HAP-1 (cell line): ENCODE measurements around the gene CNTNAP2.

Experiments
- DNase-seq, 2 experiments: peaks; one replicate each; pipeline ENCODE4 v3.0.0-alpha.2; 2016 to 2020; ENCODE audit warnings: low spot score in 2 of 2
- H3K27me3 ChIP-seq: fragments of 250-450 bp; sonication (Bioruptor Pico); 2 replicates; pipeline ENCODE4 v1.5.1; 2020; ENCODE audit warnings: low read depth, mild to moderate bottlenecking, moderate library complexity
- H3K36me3 ChIP-seq: fragments of 250-450 bp; sonication (Bioruptor Pico); replicated peaks from 2 replicates; pipeline ENCODE4 v1.5.1; 2020; ENCODE audit warnings: mild to moderate bottlenecking
- H3K4me1 ChIP-seq: fragments of 250-450 bp; sonication (Bioruptor Pico); 2 replicates; pipeline ENCODE4 v1.5.1; 2020; ENCODE audit warnings: mild to moderate bottlenecking
- H3K4me3 ChIP-seq: fragments of 250-450 bp; sonication (Bioruptor Pico); 2 replicates; pipeline ENCODE4 v1.5.1; 2020; ENCODE audit warnings: mild to moderate bottlenecking, moderate library complexity
- H3K9me3 ChIP-seq: fragments of 250-450 bp; sonication (Bioruptor Pico); 2 replicates; pipeline ENCODE4 v1.5.1; 2020; ENCODE audit warnings: mild to moderate bottlenecking, moderate library complexity
- in situ Hi-C: fragments of 300-500 bp; cut with MboI; formaldehyde crosslinking; loops from 3 replicates; pipeline ENCODE4 v1.14.3; 2020; ENCODE audit warnings: low sequenced_read_pairs, inconsistent platforms, mixed read lengths

Gene CNTNAP2

DNA sequence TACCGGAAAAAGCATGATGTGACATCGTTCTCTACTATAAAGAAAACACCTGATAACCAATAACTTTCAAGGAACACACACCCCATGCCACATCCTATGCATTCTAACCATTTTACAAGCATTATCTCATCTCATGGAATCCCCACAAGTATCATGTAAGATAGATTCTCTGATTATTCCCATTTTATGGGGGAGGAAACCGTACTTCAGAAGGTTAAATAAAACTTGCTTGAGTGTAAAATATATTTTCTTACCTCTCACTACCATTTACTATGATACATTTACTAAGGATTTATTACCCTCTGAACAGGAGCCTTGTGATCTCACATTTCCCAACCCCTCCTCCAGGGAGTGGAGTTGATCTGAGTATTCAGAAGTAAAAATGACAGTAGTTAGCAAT, 522.7 kb downstream of the CNTNAP2 start:
- in situ Hi-C loops = no loop called here
- DNase-seq = no peak
- no peaks in the 10 kb centered on the region for H3K9me3 ChIP-seq
- no peak overlapping the region for H3K4me3 ChIP-seq
- no peaks in the 10 kb centered on the region for H3K36me3 ChIP-seq
- no peaks in the 10 kb centered on the region for H3K27me3 ChIP-seq
- no peaks in the 10 kb centered on the region for H3K4me1 ChIP-seq

DNA sequence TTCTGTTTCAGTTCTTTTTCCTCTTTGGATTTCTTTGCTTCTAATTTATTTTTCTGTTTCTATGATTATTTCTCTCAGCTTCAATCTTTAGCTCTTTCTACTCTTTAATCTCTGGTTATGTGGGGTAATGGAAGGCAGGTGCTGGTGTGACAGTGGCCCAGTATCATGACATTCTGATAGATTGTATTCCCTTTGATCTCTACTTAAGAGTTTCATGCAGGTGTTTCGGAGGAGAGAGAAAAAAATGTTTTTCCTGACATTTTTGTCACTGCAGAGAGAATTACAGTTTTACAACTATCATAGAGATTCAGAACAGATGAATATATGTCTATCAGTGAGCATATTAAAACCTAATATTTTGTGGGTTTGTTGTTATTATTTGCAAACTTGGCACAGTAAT, 524.9 kb downstream of the CNTNAP2 start:
- in situ Hi-C loops = no loop called here
- Histone ChIP-seq H3K27me3 (no peaks in the 10 kb centered on the region), H3K4me1 (no peaks in the 10 kb centered on the region), H3K4me3 (no peak overlapping the region), H3K36me3 (no peaks in the 10 kb centered on the region), H3K9me3 (no peaks in the 10 kb centered on the region)
- no peak for DNase-seq

DNA sequence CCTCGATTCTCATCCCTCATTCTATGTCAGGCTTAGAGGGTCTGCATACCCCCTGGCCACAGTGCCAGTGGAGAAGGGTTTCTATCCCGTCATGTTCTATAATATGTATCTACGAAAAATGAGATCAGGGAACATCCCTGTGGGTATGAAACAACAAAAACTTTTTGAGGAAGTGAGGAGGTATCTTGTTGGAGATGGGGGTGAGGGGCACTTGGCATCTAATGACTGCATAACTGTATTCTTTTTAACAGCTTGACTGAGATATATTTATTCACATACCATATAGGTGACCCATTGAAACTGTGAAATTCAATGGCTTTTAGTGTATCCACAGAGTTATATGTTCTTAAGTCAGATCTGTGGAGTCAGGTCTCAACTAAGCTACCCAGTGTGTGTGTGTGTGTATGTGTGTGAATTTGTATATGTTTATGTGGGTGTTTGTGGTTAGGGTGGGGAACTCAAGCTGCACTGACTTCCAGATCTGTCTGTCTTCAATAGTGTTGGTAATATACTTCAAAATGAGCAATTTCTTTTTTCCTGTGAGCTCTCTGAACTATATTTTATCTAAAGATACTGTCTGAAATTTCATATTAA, 528.9 kb downstream of the CNTNAP2 start:
- H3K27me3 ChIP-seq = no peaks in the 10 kb centered on the region
- no peaks in the 10 kb centered on the region for H3K36me3 ChIP-seq
- in situ Hi-C loops = no loop called here
- H3K4me3 ChIP-seq = no peak overlapping the region
- H3K4me1 ChIP-seq = no peaks in the 10 kb centered on the region
- no peak for DNase-seq
- H3K9me3 ChIP-seq = no peaks in the 10 kb centered on the region

DNA sequence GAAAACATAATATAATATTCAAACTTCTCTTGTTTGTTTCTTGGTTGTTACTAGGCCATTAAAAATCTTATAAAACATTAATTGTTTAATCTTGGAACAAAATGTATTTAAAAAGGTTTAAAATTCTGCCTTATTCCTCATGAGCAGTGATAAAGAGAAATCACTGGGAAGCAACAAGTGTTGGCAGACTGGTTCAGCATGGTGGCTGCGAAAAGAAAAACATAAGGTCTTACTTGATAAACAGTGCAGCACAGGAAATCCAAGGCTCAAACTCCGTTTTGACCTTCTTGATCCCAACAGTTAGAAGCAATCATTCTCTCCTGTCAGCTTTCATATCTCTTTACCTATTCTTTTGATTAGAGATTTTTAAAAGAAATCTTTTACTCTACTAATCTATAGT, 530.8 kb downstream of the CNTNAP2 start:
- no peak for DNase-seq
- no peaks in the 10 kb centered on the region for H3K36me3 ChIP-seq
- H3K4me1 ChIP-seq = no peaks in the 10 kb centered on the region
- no peak overlapping the region for H3K4me3 ChIP-seq
- no peaks in the 10 kb centered on the region for H3K9me3 ChIP-seq
- H3K27me3 ChIP-seq = no peaks in the 10 kb centered on the region
- in situ Hi-C loops = no loop called here

DNA sequence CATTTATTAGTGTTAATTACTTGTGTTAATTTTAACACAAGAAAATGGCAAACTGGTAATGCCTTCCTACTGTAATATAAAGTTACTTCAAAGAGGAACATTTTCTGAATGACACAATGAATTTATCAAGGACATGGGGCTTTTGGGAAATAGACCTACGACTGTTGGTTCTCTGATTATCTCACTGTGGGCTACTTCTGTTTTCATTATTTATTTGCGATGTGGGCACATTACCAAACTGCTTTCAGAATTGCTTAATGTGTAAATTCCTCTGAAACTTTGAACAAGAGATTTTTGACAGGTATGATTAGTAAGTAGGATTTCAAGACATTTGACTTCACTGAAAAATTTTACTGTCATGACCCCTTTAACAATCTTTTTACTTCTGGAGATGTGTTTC, 535.6 kb downstream of the CNTNAP2 start:
- H3K4me1 ChIP-seq = no peaks in the 10 kb centered on the region
- in situ Hi-C loops = no loop called here
- no peaks in the 10 kb centered on the region for H3K9me3 ChIP-seq
- H3K36me3 ChIP-seq = no peaks in the 10 kb centered on the region
- no peak for DNase-seq
- no peak overlapping the region for H3K4me3 ChIP-seq
- H3K27me3 ChIP-seq = no peaks in the 10 kb centered on the region

DNA sequence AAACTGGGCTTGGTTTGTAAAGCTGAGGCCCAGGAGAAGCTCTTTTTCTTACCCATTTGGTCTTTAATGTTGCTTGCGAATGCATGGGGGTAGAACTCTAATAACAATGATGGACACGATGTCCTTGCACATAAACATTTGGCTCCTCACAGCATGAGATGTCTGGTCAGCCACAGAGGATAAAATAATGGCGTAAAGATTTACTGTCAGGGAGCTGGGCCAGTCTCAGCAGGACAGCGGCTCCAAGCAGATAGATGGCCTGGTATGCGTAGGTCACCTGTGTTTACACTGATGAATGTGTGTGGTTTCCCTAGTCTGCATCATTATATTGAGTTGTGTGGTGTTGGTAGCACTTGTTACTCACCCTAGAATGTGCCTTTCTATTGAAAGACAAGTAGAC, 537.4 kb downstream of the CNTNAP2 start:
- in situ Hi-C loops = no loop called here
- DNase-seq = no peak
- H3K4me1 ChIP-seq = no peaks in the 10 kb centered on the region
- no peaks in the 10 kb centered on the region for H3K27me3 ChIP-seq
- no peak overlapping the region for H3K4me3 ChIP-seq
- H3K9me3 ChIP-seq = no peaks in the 10 kb centered on the region
- H3K36me3 ChIP-seq = no peaks in the 10 kb centered on the region

DNA sequence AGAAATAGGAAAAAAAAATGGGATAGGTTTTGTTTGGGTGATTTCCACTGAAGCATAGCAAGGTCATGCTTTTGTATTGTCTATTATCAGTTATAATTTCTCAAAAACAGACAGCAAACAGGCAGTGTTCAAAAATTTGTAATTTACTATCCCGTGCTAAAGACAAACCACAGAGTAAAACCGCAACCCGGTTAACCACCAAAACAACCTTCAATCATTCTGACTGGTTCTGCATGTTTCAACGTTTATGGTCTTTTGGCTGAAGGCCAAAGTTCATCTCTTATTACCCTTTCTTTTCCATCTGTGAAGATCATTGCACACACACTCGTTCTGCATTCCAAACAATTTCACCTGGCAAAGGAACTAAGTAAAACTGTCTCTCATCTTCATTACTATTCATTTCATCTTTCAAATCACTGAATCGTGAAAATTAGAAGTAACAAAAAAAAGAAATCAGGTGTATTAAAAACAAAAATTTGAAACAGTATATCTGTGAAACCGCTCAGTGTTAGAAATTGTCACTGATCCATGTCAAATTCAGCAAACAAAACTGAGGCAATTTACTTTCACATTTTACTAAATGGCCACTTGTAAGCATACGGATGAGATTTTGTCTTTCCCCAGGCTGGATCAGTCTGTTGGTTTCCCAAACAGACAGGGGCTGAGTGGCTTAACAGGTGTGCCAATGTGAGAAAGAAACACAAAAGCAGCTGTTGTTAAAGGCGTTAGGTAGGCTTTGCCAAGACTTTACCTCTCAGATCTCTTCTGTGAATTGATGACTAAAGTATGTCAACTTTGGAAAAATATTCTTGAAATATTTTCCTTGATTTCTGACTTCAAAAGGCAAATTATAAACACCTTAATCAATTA, 539.6 kb downstream of the CNTNAP2 start:
- in situ Hi-C loops = no loop called here
- no peaks in the 10 kb centered on the region for H3K27me3 ChIP-seq
- no peaks in the 10 kb centered on the region for H3K9me3 ChIP-seq
- H3K36me3 ChIP-seq = no peaks in the 10 kb centered on the region
- no peaks in the 10 kb centered on the region for H3K4me1 ChIP-seq
- DNase-seq = no peak
- H3K4me3 ChIP-seq = no peak overlapping the region

DNA sequence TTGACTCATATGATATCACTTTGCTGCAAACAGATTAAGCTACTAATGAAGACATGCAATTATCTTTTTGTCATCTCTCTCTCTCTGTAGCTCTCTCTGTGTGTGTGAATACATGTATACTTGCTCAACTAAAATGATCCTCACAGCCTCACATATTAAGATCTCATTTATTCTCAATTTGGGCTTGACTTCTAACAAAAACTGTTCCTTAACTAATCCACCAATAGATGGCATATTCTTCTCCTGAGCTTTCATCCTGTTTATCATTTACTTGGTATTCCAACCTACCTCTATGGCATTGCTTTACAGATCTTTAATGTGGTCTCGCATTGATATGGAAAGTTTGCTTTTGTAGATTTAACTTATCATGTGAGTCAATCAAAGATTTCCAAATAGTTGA, 540.4 kb downstream of the CNTNAP2 start:
- H3K9me3 ChIP-seq = no peaks in the 10 kb centered on the region
- in situ Hi-C loops = no loop called here
- DNase-seq = no peak
- H3K4me3 ChIP-seq = no peak overlapping the region
- no peaks in the 10 kb centered on the region for H3K27me3 ChIP-seq
- H3K4me1 ChIP-seq = no peaks in the 10 kb centered on the region
- no peaks in the 10 kb centered on the region for H3K36me3 ChIP-seq

DNA sequence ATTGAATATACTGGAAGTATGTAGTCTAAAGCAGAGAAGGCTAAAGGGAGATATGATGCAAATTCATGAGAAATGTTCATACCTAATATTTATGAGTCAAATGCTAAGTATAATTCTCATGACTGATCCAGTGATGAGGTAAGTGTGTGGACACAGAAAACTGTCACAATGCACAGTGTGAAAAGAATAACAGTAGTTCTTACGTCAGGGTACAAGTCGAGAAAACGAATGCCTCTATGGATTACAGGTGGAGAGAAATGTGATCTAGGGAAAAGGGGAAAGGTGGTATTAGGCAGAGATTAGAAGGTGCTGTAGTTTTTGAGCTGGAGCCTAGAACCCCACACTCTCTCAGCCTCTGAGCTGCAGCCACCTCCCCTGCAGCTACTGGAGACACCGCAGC, 542.0 kb downstream of the CNTNAP2 start:
- no peaks in the 10 kb centered on the region for H3K4me1 ChIP-seq
- no peak for DNase-seq
- H3K9me3 ChIP-seq = no peaks in the 10 kb centered on the region
- H3K27me3 ChIP-seq = no peaks in the 10 kb centered on the region
- H3K36me3 ChIP-seq = no peaks in the 10 kb centered on the region
- H3K4me3 ChIP-seq = no peak overlapping the region
- in situ Hi-C loops = no loop called here

DNA sequence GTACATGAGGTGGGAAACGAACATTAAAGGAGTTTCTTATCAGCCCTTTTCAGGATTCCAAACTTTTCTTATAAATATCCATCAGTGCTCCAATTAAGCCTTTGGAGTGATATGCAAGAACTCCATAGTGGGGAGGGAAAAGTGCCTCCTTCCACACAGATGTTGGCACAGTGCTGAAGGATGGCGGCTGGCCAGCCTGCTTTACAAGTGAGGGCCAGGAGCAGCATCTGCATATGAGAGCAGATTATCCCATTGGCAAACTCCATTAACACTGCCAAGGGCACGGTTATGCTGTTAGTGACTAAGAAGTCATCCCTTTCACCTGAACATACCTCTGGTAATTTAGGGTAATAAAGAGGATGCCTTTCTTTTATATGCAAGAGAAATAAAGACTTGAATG, 543.1 kb downstream of the CNTNAP2 start:
- Histone ChIP-seq H3K9me3 (no peaks in the 10 kb centered on the region), H3K27me3 (no peaks in the 10 kb centered on the region), H3K4me3 (no peak overlapping the region), H3K36me3 (no peaks in the 10 kb centered on the region), H3K4me1 (no peaks in the 10 kb centered on the region)
- DNase-seq = no peak
- in situ Hi-C loops = no loop called here

DNA sequence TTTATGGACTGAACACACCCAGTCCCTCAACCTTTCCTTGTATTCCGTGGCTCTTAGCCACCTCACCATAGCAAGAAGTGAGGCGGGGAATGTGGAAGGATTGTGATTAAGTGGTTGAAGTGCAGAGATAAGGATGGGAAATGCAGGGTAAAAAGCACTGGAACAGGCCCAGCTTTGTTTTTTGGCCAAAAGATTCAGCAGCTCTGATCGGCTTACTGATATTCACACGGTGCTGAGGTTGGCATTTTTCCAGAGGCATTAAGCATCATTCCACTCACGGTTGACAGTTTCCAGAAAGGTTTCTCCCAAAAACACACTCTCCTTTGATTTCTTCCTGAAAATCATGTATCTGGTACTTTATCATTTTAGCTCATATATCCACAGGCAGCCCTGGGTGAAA, 544.2 kb downstream of the CNTNAP2 start:
- in situ Hi-C loops = no loop called here
- no peaks in the 10 kb centered on the region for H3K4me1 ChIP-seq
- no peak overlapping the region for H3K4me3 ChIP-seq
- no peaks in the 10 kb centered on the region for H3K27me3 ChIP-seq
- no peaks in the 10 kb centered on the region for H3K36me3 ChIP-seq
- no peak for DNase-seq
- no peaks in the 10 kb centered on the region for H3K9me3 ChIP-seq

DNA sequence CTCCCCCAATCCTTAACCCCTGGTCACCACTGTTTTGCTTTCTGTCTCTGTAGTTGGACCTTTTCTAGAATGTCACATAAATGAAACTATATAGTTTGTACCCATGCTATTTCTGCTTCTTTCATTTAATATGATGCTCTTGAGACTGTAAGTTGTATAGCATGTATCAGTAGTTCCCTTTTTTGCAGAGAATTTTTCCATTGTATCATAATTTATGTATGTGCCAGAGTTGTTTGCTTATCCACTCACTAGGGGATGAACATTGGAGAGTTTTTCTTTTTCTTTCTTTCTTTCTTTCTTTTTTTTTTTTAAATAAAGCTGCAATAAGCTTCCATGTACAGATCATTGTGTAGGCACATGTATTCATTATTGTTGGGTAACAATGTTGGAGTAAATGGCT, 544.8 kb downstream of the CNTNAP2 start:
- Histone ChIP-seq H3K27me3 (no peaks in the 10 kb centered on the region), H3K4me3 (no peak overlapping the region), H3K9me3 (no peaks in the 10 kb centered on the region), H3K36me3 (no peaks in the 10 kb centered on the region), H3K4me1 (no peaks in the 10 kb centered on the region)
- in situ Hi-C loops = no loop called here
- DNase-seq = no peak

DNA sequence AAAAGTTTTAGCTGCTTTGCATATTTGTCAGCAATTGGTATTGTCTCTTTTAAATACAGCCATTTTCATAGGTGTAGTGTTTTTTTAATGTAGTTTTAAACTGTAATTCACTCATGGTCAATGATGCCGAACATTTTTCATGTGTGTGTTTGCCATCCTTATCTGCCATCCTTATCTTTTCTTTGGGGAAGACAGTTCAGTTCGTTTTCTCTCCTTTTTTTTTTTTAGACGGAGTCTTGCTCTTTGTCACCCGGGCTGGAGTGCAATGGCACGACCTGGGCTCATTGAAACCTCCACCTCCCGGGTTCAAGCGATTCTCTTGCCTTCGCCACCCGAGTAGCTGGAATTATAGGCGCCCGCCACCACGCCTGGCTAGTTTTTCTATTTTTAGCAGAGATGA, 545.3 kb downstream of the CNTNAP2 start:
- H3K27me3 ChIP-seq = no peaks in the 10 kb centered on the region
- no peaks in the 10 kb centered on the region for H3K4me1 ChIP-seq
- no peak for DNase-seq
- in situ Hi-C loops = no loop called here
- no peaks in the 10 kb centered on the region for H3K36me3 ChIP-seq
- no peak overlapping the region for H3K4me3 ChIP-seq
- no peaks in the 10 kb centered on the region for H3K9me3 ChIP-seq

DNA sequence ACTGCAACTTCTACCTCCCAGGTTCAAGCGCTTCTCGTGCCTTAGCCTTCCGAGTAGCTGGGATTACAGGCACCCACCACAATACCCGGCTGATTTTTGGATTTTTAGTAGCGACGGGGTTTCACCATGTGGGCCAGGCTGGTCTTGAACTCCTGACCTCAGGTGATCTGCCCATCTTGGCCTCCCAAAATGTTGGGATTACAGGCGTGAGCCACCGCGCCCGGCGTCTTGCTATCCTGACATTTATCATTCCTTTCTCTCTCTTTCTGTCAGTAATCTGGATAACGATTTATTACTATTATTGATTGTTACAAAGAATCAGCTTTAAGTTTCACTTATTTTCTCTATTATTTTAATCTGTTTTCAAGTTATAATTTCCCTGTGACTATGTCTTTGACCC, 548.4 kb downstream of the CNTNAP2 start:
- in situ Hi-C loops = no loop called here
- DNase-seq = no peak

DNA sequence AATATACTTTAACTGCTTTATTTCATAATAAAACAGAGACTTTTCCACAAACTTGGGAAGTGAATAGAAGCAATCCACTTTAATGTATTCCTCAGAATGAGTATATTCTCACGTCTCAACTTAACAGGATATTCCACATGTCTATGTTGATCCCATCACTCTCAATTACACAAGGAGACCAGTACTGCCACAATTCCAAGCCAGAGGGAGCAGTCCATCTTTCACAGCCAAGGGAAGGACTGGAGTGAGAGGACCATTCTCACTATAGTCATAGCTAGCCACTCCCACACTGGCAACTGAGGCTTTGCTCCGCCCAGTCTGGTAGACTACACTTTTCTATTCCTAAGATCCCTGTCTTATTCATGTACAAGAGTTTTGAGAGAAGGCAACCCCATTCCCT, 553.9 kb downstream of the CNTNAP2 start:
- in situ Hi-C loops = no loop called here

More for the DNA sequence above, 548.4 kb downstream of the CNTNAP2 start:
- Histone ChIP-seq H3K4me3 (no peak overlapping the region), H3K9me3 (no peaks in the 10 kb centered on the region), H3K36me3 (no peaks in the 10 kb centered on the region), H3K27me3 (no peaks in the 10 kb centered on the region), H3K4me1 (no peaks in the 10 kb centered on the region)

More for the DNA sequence above, 553.9 kb downstream of the CNTNAP2 start:
- H3K36me3 ChIP-seq = no peaks in the 10 kb centered on the region
- H3K4me1 ChIP-seq = no peaks in the 10 kb centered on the region
- no peak overlapping the region for H3K4me3 ChIP-seq
- no peaks in the 10 kb centered on the region for H3K9me3 ChIP-seq
- H3K27me3 ChIP-seq = no peaks in the 10 kb centered on the region
- no peak for DNase-seq
